DOHH2 (cell line): ENCODE measurements around the gene TBC1D22A.

Source experiments
- H3F3A ChIP-seq: fragments of 200-600 bp; sonication (generic), shearing (Covaris generic); 2 replicates; pipeline ENCODE4 v1.6.0; 2016; ENCODE audit warnings: antibody characterized with exemption, mild to moderate bottlenecking; ENCODE audit not compliant: control insufficient read depth, insufficient read depth
- H3K27ac ChIP-seq: fragments of 200-600 bp; sonication (generic); 2 replicates; pipeline ENCODE4 v1.5.1; 2014; ENCODE audit warnings: low read depth, mild to moderate bottlenecking, low read length, moderate library complexity
- H3K27me3 ChIP-seq: fragments of 200-600 bp; sonication (generic); 2 replicates; pipeline ENCODE4 v1.6.1; 2014; ENCODE audit warnings: mild to moderate bottlenecking, low read length, mixed read lengths; ENCODE audit not compliant: control insufficient read depth
- H3K36me3 ChIP-seq: fragments of 200-600 bp; sonication (generic); 2 replicates; pipeline ENCODE4 v1.6.1; 2014; ENCODE audit warnings: mild to moderate bottlenecking, low read length, moderate library complexity, mixed read lengths; ENCODE audit not compliant: control insufficient read depth
- H3K4me1 ChIP-seq: fragments of 200-600 bp; sonication (generic); 2 replicates; pipeline ENCODE4 v1.6.1; 2014; ENCODE audit warnings: mild to moderate bottlenecking, low read length, mixed read lengths; ENCODE audit not compliant: control insufficient read depth
- H3K4me2 ChIP-seq: fragments of 200-600 bp; sonication (generic); 2 replicates; pipeline ENCODE4 v1.6.0; 2014; ENCODE audit warnings: mild to moderate bottlenecking, low read length, moderate library complexity
- H3K4me3 ChIP-seq: fragments of 200-600 bp; sonication (generic); 2 replicates; pipeline ENCODE4 v1.5.1; 2014; ENCODE audit warnings: mild to moderate bottlenecking, low read length, mixed read lengths
- H3K79me2 ChIP-seq: fragments of 200-600 bp; sonication (generic); 2 replicates; pipeline ENCODE4 v1.6.1; 2014; ENCODE audit warnings: mild to moderate bottlenecking, low read length, mixed read lengths; ENCODE audit not compliant: control insufficient read depth
- H3K9me2 ChIP-seq: fragments of 200-600 bp; sonication (generic); replicated peaks from 2 replicates; pipeline ENCODE4 v1.6.1; 2014; ENCODE audit warnings: mild to moderate bottlenecking, low read length, mixed read lengths; ENCODE audit not compliant: control insufficient read depth
- H3K9me3 ChIP-seq: fragments of 200-600 bp; sonication (generic); 2 replicates; pipeline ENCODE4 v1.6.1; 2014; ENCODE audit warnings: antibody characterized with exemption, low read length, mixed read lengths; ENCODE audit not compliant: control insufficient read depth, insufficient read depth
- H4K20me1 ChIP-seq: fragments of 200-600 bp; sonication (generic); 2 replicates; pipeline ENCODE4 v1.6.0; 2014; ENCODE audit warnings: low read depth, mild to moderate bottlenecking, antibody characterized with exemption, low read length, moderate library complexity; ENCODE audit not compliant: control insufficient read depth, insufficient read depth
- CTCF ChIP-seq: fragments of 200-600 bp; sonication (generic); IDR thresholded peaks from one replicate; pipeline ENCODE4 v1.5.1; 2014; ENCODE audit warnings: antibody characterized with exemption, mild to moderate bottlenecking, low read depth, low read length; ENCODE audit not compliant: poor library complexity, severe bottlenecking
- EZH2phosphoT487 ChIP-seq: fragments of 200-600 bp; sonication (generic); IDR thresholded peaks from 2 replicates; pipeline ENCODE4 v1.6.1; 2017; ENCODE audit warnings: borderline replicate concordance, mild to moderate bottlenecking, antibody characterized with exemption, low read length, moderate library complexity, mixed read lengths

The TBC1D22A gene

GRCh38 chr22:46794067-46794466, 31.6 kb downstream of the TBC1D22A start:
- TF ChIP-seq EZH2phosphoT487 (no peak), CTCF (no peak)
- Histone ChIP-seq H3K79me2 (peaks cover 85% of the 10 kb centered on the region), H3K36me3 (peaks cover 83% of the 10 kb centered on the region), H3K27ac (no peak overlapping the region), H4K20me1 (peaks cover 15% of the 10 kb centered on the region; the same call in 1 of the 2 replicates), H3K27me3 (no peaks in the 10 kb centered on the region), H3K4me1 (peaks cover 45% of the 10 kb centered on the region), H3K9me3 (no peaks in the 10 kb centered on the region), H3K4me3 (no peak overlapping the region), H3F3A (no peaks in the 10 kb centered on the region; the same call in 1 of the 2 replicates), H3K4me2 (no peak overlapping the region), H3K9me2 (no peaks in the 10 kb centered on the region)

- H3K9me2 ChIP-seq, result no peaks in the 10 kb centered on the region
- peaks cover 85% of the 10 kb centered on the region for H3K79me2 ChIP-seq
- H3K36me3 ChIP-seq, result peaks cover 88% of the 10 kb centered on the region
Observed at GRCh38 chr22:46794491-46794890, 32.0 kb downstream of the TBC1D22A start.

GRCh38 chr22:46795140-46795539, 32.7 kb downstream of the TBC1D22A start:
- Histone ChIP-seq H3K4me2 (no peak overlapping the region), H3F3A (no peaks in the 10 kb centered on the region; the same call in 1 of the 2 replicates), H3K4me1 (peaks cover 36% of the 10 kb centered on the region), H3K79me2 (peaks cover 85% of the 10 kb centered on the region), H3K36me3 (peaks cover 90% of the 10 kb centered on the region), H3K9me3 (no peaks in the 10 kb centered on the region), H4K20me1 (peaks cover 21% of the 10 kb centered on the region; the same call in 1 of the 2 replicates), H3K27me3 (no peaks in the 10 kb centered on the region), H3K27ac (no peak overlapping the region), H3K9me2 (no peaks in the 10 kb centered on the region), H3K4me3 (no peak overlapping the region)
- TF ChIP-seq CTCF, result no peak

More at GRCh38 chr22:46794491-46794890, 32.0 kb downstream of the TBC1D22A start:
- no peak overlapping the region for H3K4me3 ChIP-seq
- no peak overlapping the region for H3K4me2 ChIP-seq
- TF ChIP-seq CTCF, result no peak
- TF ChIP-seq EZH2phosphoT487, result no peak
- H3F3A ChIP-seq, result no peaks in the 10 kb centered on the region; the same call in 1 of the 2 replicates
- peaks cover 19% of the 10 kb centered on the region; the same call in 1 of the 2 replicates for H4K20me1 ChIP-seq
- no peaks in the 10 kb centered on the region for H3K9me3 ChIP-seq
- H3K27ac ChIP-seq, result no peak overlapping the region
- H3K27me3 ChIP-seq, result no peaks in the 10 kb centered on the region
- peaks cover 42% of the 10 kb centered on the region for H3K4me1 ChIP-seq
